Loucy (cell line): Measurements from ENCODE around the gene GRWD1.

Experiments
- H2AFZ ChIP-seq: fragments of 200-600 bp; sonication (generic); 2 replicates; pipeline ENCODE4 v1.6.0; 2016; ENCODE audit warnings: antibody characterized with exemption, mild to moderate bottlenecking, low read length, moderate library complexity
- H3F3A ChIP-seq: fragments of 200-600 bp; 2 replicates; pipeline ENCODE4 v1.6.0; 2016; ENCODE audit warnings: antibody characterized with exemption, low read depth, mild to moderate bottlenecking
- H3K27me3 ChIP-seq: fragments of 200-600 bp; sonication (generic); 2 replicates; pipeline ENCODE4 v1.6.1; 2014; ENCODE audit warnings: low read length, mild to moderate bottlenecking; ENCODE audit not compliant: insufficient read depth, poor library complexity, severe bottlenecking
- H3K36me3 ChIP-seq: fragments of 200-600 bp; sonication (generic); 2 replicates; pipeline ENCODE4 v1.6.1; 2016; ENCODE audit warnings: low read length; ENCODE audit not compliant: insufficient read depth
- H3K4me1 ChIP-seq: fragments of 200-600 bp; sonication (generic); 2 replicates; pipeline ENCODE4 v1.5.1; 2014; ENCODE audit warnings: low read length, mild to moderate bottlenecking; ENCODE audit not compliant: insufficient read depth, poor library complexity, severe bottlenecking
- H3K4me2 ChIP-seq: fragments of 200-600 bp; sonication (generic); 2 replicates; pipeline ENCODE4 v1.6.0; 2014; ENCODE audit warnings: antibody characterized with exemption, low read length, low read depth, mild to moderate bottlenecking; ENCODE audit not compliant: poor library complexity, severe bottlenecking
- H3K4me3 ChIP-seq: fragments of 200-600 bp; sonication (generic); 2 replicates; pipeline ENCODE4 v1.5.1; 2014; ENCODE audit warnings: low read length, mild to moderate bottlenecking, mixed read lengths; ENCODE audit not compliant: poor library complexity, severe bottlenecking
- H3K79me2 ChIP-seq: fragments of 200-600 bp; sonication (generic); 2 replicates; pipeline ENCODE4 v1.6.1; 2014; ENCODE audit warnings: low read length; ENCODE audit not compliant: insufficient read depth
- H3K9ac ChIP-seq: fragments of 200-600 bp; sonication (generic); 2 replicates; pipeline ENCODE4 v1.6.0; 2014; ENCODE audit warnings: mild to moderate bottlenecking, low read depth, low read length, moderate library complexity; ENCODE audit not compliant: poor library complexity, severe bottlenecking
- H3K9me2 ChIP-seq: fragments of 200-600 bp; sonication (generic); replicated peaks from 2 replicates; pipeline ENCODE4 v1.6.1; 2016; ENCODE audit warnings: low read depth, low read length, mixed read lengths
- H3K9me3 ChIP-seq: fragments of 200-600 bp; sonication (generic); 2 replicates; pipeline ENCODE4 v1.6.1; 2014; ENCODE audit warnings: mild to moderate bottlenecking, antibody characterized with exemption, low read length, low read depth; ENCODE audit not compliant: insufficient read depth
- H4K20me1 ChIP-seq: fragments of 200-600 bp; sonication (generic); 2 replicates; pipeline ENCODE4 v1.6.0; 2014; ENCODE audit warnings: antibody characterized with exemption, low read length, mild to moderate bottlenecking; ENCODE audit not compliant: insufficient read depth, poor library complexity, severe bottlenecking
- CTCF ChIP-seq: fragments of 200-600 bp; sonication (generic); conservative IDR thresholded peaks from 2 replicates; pipeline ENCODE4 v1.5.1; 2014; ENCODE audit warnings: mild to moderate bottlenecking, antibody characterized with exemption, low read length
- EZH2phosphoT487 ChIP-seq: fragments of 200-600 bp; IDR thresholded peaks from 2 replicates; pipeline ENCODE4 v1.6.1; 2018; ENCODE audit warnings: antibody characterized with exemption, mild to moderate bottlenecking, moderate library complexity, borderline replicate concordance

GRWD1 gene

DNA sequence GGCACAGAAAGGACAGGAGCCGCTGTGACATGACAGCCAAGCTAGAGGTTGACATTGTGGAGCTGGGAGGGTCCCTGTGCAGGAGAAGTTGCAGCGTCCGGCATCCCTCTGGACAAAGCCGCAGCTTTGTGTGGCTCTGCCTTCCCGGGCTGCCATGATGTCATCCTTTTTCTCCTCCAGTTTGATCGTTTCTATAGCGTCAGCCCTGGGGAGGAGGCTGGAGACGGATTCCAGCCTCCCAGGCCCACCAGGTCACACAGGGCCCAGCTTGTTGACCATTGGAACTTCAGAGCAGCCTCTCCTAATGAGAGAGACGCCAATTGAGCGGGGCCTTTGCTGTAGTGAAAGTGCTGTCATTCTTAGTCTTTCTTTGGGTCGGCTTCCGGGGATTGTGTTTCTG is 5.8 kb downstream of the GRWD1 start:
- Histone ChIP-seq H3K79me2 (peaks cover 21% of the 10 kb centered on the region), H2AFZ (no peak overlapping the region), H4K20me1 (peaks cover 1% of the 10 kb centered on the region), H3K4me1 (no peaks in the 10 kb centered on the region), H3F3A (no peaks in the 10 kb centered on the region), H3K9me3 (no peaks in the 10 kb centered on the region), H3K36me3 (peaks cover 35% of the 10 kb centered on the region; the same call in 1 of the 2 replicates), H3K27me3 (no peaks in the 10 kb centered on the region), H3K9ac (no peak overlapping the region), H3K9me2 (no peaks in the 10 kb centered on the region), H3K4me3 (no peak overlapping the region), H3K4me2 (no peak overlapping the region)
- TF ChIP-seq CTCF (no peak), EZH2phosphoT487 (no peak)

GRCh38 chr19:48452289-48453190 is 6.8 kb downstream of the GRWD1 start:
- H3K4me2 ChIP-seq = no peak overlapping the region
- H3K4me3 ChIP-seq = no peak overlapping the region
- H3K27me3 ChIP-seq = no peaks in the 10 kb centered on the region
- no peaks in the 10 kb centered on the region for H3K4me1 ChIP-seq
- TF ChIP-seq EZH2phosphoT487 (no peak), CTCF (no peak)
- H3K9me3 ChIP-seq = no peaks in the 10 kb centered on the region
- no peak overlapping the region for H2AFZ ChIP-seq
- no peak overlapping the region for H3K9ac ChIP-seq
- H3F3A ChIP-seq = no peaks in the 10 kb centered on the region
- peaks cover 13% of the 10 kb centered on the region; the same call in 1 of the 2 replicates for H3K79me2 ChIP-seq
- no peaks in the 10 kb centered on the region for H4K20me1 ChIP-seq
- peaks cover 41% of the 10 kb centered on the region; the same call in 1 of the 2 replicates for H3K36me3 ChIP-seq
- no peaks in the 10 kb centered on the region for H3K9me2 ChIP-seq

DNA sequence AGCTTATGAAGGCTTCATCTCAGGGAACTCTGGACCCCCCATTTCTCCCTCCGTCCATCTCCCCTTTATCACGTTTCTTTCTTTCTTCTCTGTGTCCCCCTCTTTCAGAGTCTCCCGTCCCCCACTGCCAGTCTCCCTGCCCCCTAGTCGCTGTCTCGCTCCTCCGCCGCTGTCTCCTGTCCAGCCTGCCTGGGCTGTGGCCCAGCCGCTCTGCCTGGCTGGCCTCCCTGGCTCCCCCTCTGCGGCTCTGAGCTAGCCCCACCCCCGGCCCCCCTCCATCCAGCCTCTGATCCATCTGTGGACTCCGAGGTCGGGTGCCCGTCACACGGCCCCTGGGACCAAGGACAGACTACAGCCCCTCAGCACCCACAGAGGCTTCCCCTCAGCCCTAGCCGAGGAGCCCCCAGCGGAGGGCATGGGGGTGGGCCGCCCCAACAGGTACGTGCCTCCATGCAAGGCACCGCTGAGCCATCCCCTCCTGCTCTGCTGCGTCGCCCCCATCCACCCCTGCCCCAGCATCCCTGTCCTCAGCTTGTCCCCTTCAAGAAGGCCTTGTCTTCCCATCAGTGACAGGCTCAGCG is 8.5 kb downstream of the GRWD1 start:
- no peaks in the 10 kb centered on the region for H4K20me1 ChIP-seq

More for the DNA sequence above, 8.5 kb downstream of the GRWD1 start:
- Histone ChIP-seq H3K79me2 (no peaks in the 10 kb centered on the region; the same call in 1 of the 2 replicates), H3K9me2 (no peaks in the 10 kb centered on the region), H3K36me3 (peaks cover 36% of the 10 kb centered on the region; the same call in 1 of the 2 replicates), H3K9me3 (no peaks in the 10 kb centered on the region), H2AFZ (no peak overlapping the region), H3K4me1 (no peaks in the 10 kb centered on the region), H3K4me3 (no peak overlapping the region), H3K4me2 (no peak overlapping the region), H3F3A (no peaks in the 10 kb centered on the region), H3K27me3 (no peaks in the 10 kb centered on the region), H3K9ac (no peak overlapping the region)
- TF ChIP-seq CTCF = no peak
